ENCODE results near the gene GOLIM4. TPM values are rescaled to one million over a fixed set of nuclear protein-coding genes. Genes with fewer than 3 reads are reported as not detected.
"Not testable (repeated sequence)": the region's sequence is repeated elsewhere in the genome, so short reads cannot be mapped to it uniquely, and the experiment has no call there.

Gene GOLIM4
- total RNA-seq, 1 experiment from 2014 or later: 25.3 TPM

DNA sequence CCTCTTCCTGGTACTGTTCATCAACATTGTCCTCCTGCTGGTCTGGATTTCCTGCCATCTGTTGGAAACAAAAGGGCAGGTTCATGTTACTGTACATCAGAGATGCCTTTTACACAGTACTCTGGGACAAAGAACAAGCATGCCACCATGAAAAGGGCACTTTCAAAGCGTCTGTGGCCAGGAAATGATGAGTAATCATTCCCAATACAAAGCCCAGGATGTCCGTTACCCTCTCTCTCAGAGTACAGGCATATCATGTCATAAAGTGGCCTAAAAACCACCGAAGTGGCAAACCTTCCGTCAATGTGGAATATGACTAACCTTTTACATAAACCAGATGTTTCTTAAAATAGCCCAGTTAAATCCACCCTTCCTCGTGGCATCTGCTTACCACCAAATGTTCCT lies 71.2 kb downstream of the GOLIM4 start:
- no TSS peak for BruUV-seq (replicated peaks)
- Histone ChIP-seq H3K4me1 (ENCODE audit: insufficient read depth, low read length) (peaks cover 16% of the 10 kb centered on the region), H3K9me3 (ENCODE audit: low read length) (no peaks in the 10 kb centered on the region), H2AFZ (ENCODE audit: low read length) (no peak overlapping the region), H3K27ac (ENCODE audit: low read length) (peak overlapping the region; percentile 83), H3K79me2 (ENCODE audit: low read length) (no peaks in the 10 kb centered on the region), H3F3A (ENCODE audit: low read length, unreplicated experiment) (no peaks in the 10 kb centered on the region), H3K27me3 (ENCODE audit: low read length) (no peaks in the 10 kb centered on the region), H3K4me2 (ENCODE audit: low read length) (peak overlapping the region; percentile 41; the same call in 1 of the 2 replicates), H3K9me2 (replicated peaks; ENCODE audit: low read length) (no peaks in the 10 kb centered on the region), H3K36me3 (ENCODE audit: low read depth, low read length) (peaks cover 8% of the 10 kb centered on the region), H4K20me1 (ENCODE audit: low read length) (no peaks in the 10 kb centered on the region), H3K9ac (ENCODE audit: low read length) (peak overlapping the region; percentile 40), H3K4me3 (ENCODE audit: low read length) (no peak overlapping the region)
- DNase-seq: peak; percentile 82
- ChIA-PET CTCF (no interaction called here), POLR2A (ENCODE audit: unreplicated experiment) (no interaction called here)
- no peak for TF ChIP-seq EZH2 (IDR thresholded peaks at IDR 0.05; ENCODE audit: low read length, unreplicated experiment)
- ATAC-seq: peak; percentile 98
- intact Hi-C loops (cut with micrococcal nuclease): loop anchor here (5.0 kb wide), 1 partner anchor 97 kb away; no protein-coding TSS in a partner anchor

- ChIA-PET CTCF (interaction anchor here (0.7 kb wide), 1 partner anchor 1300 kb away, joined by 3 read pairs; no protein-coding TSS in a partner anchor), POLR2A (ENCODE audit: unreplicated experiment) (no interaction called here)
- no TSS peak for BruUV-seq (replicated peaks)
- Histone ChIP-seq H3F3A (ENCODE audit: low read length, unreplicated experiment) (no peaks in the 10 kb centered on the region), H3K9me3 (ENCODE audit: low read length) (no peaks in the 10 kb centered on the region), H3K27me3 (ENCODE audit: low read length) (no peaks in the 10 kb centered on the region), H3K4me2 (ENCODE audit: low read length) (no peak overlapping the region), H4K20me1 (ENCODE audit: low read length) (no peaks in the 10 kb centered on the region), H3K4me3 (ENCODE audit: low read length) (no peak overlapping the region), H2AFZ (ENCODE audit: low read length) (no peak overlapping the region), H3K79me2 (ENCODE audit: low read length) (no peaks in the 10 kb centered on the region), H3K9me2 (replicated peaks; ENCODE audit: low read length) (no peaks in the 10 kb centered on the region), H3K4me1 (ENCODE audit: insufficient read depth, low read length) (peaks cover 16% of the 10 kb centered on the region), H3K27ac (ENCODE audit: low read length) (no peak overlapping the region), H3K36me3 (ENCODE audit: low read depth, low read length) (peaks cover 8% of the 10 kb centered on the region), H3K9ac (ENCODE audit: low read length) (no peak overlapping the region)
- no peak for DNase-seq
- TF ChIP-seq EZH2 (IDR thresholded peaks at IDR 0.05; ENCODE audit: low read length, unreplicated experiment) (no peak), EZH2phosphoT487 (IDR thresholded peaks at IDR 0.05; ENCODE audit: borderline replicate concordance, low read length) (no peak)
- TF ChIP-seq, protein P1, sequence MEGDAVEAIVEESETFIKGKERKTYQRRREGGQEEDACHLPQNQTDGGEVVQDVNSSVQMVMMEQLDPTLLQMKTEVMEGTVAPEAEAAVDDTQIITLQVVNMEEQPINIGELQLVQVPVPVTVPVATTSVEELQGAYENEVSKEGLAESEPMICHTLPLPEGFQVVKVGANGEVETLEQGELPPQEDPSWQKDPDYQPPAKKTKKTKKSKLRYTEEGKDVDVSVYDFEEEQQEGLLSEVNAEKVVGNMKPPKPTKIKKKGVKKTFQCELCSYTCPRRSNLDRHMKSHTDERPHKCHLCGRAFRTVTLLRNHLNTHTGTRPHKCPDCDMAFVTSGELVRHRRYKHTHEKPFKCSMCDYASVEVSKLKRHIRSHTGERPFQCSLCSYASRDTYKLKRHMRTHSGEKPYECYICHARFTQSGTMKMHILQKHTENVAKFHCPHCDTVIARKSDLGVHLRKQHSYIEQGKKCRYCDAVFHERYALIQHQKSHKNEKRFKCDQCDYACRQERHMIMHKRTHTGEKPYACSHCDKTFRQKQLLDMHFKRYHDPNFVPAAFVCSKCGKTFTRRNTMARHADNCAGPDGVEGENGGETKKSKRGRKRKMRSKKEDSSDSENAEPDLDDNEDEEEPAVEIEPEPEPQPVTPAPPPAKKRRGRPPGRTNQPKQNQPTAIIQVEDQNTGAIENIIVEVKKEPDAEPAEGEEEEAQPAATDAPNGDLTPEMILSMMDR (conservative IDR thresholded peaks at IDR 0.05; ENCODE audit: low read depth, low read length): no peak
- intact Hi-C loops (cut with micrococcal nuclease): loop anchor here (5.0 kb wide), 1 partner anchor 95 kb away; no protein-coding TSS in a partner anchor
- ATAC-seq: no peak
Measured at GRCh38 chr3:168021737-168022450, 73.8 kb downstream of the GOLIM4 start.

GRCh38 chr3:168011280-168011679 lies 84.4 kb downstream of the GOLIM4 start:
- H3K4me1 ChIP-seq (ENCODE audit: insufficient read depth, low read length); H3K36me3 ChIP-seq (ENCODE audit: low read depth, low read length); H3K9me2 ChIP-seq (replicated peaks; ENCODE audit: low read length); H4K20me1 ChIP-seq (ENCODE audit: low read length); H3F3A ChIP-seq (ENCODE audit: low read length, unreplicated experiment); H3K79me2 ChIP-seq (ENCODE audit: low read length); DNase-seq; POLR2A ChIA-PET (ENCODE audit: unreplicated experiment); H3K4me3 ChIP-seq (ENCODE audit: low read length); CTCF ChIA-PET; BruUV-seq (replicated peaks); H2AFZ ChIP-seq (ENCODE audit: low read length); H3K4me2 ChIP-seq (ENCODE audit: low read length); H3K9me3 ChIP-seq (ENCODE audit: low read length); H3K27ac ChIP-seq (ENCODE audit: low read length); H3K9ac ChIP-seq (ENCODE audit: low read length); ATAC-seq; H3K27me3 ChIP-seq (ENCODE audit: low read length); intact Hi-C loops (cut with micrococcal nuclease): not testable (repeated sequence)
